ENCODE data around the gene CD8A. TPM values are rescaled to one million over a fixed set of nuclear protein-coding genes. Genes with fewer than 3 reads are reported as not detected.
A peak's percentile ranks its signal among the peaks of the same experiment; 100 is the strongest.

Gene CD8A
- total RNA-seq, 2 donors from 2014 or later: 1.3 to 2.5 TPM

DNA sequence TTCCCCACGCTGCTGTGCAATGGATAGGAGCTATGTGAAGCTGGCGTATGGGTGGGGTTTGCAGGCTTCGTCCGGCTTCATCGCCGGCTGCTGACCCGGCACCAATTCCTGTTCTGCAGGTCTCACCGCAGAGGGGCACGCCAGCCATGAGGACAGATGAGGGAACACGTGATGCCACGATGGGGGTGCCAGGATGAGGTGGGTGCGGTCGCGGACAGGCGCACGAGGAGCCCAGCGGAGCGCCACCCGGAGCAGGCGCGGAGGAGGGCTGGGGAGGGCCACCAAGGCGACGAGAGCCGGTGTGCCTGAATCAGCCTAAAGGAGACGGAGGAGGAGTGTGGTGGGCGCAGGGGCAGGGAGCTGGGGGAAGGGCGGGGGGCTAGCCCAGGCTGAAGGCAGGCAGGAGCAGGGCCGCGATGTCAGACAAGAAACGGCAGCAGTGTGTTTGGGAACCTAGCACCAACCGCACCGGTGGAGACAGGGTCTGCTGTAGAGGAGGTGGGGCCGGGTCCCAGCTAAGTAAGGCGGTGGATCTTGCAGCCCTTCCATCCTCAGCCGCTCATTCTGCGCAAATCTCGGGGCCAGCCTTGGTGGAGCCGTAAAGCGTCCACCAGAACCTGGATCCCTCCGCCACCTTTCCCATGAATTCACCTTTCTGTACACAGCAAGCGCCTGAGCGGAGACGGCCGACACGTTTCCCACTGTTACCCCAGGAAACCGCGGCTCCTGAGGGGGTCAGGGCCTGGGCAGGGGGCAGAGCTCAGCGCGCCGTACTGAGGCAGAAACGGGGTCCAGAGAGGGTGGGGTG lies 17.0 kb upstream of the CD8A start:
- under 1% methylated on average over 51 of the region's 51 CpGs for WGBS
- H3K36me3 ChIP-seq: no peaks in the 10 kb centered on the region
- no peak for TF ChIP-seq POLR2A (IDR thresholded peaks at IDR 0.05)
- peak; percentile 28 for TF ChIP-seq POLR2AphosphoS5 (IDR thresholded peaks at IDR 0.05)
- TF ChIP-seq, protein P1, sequence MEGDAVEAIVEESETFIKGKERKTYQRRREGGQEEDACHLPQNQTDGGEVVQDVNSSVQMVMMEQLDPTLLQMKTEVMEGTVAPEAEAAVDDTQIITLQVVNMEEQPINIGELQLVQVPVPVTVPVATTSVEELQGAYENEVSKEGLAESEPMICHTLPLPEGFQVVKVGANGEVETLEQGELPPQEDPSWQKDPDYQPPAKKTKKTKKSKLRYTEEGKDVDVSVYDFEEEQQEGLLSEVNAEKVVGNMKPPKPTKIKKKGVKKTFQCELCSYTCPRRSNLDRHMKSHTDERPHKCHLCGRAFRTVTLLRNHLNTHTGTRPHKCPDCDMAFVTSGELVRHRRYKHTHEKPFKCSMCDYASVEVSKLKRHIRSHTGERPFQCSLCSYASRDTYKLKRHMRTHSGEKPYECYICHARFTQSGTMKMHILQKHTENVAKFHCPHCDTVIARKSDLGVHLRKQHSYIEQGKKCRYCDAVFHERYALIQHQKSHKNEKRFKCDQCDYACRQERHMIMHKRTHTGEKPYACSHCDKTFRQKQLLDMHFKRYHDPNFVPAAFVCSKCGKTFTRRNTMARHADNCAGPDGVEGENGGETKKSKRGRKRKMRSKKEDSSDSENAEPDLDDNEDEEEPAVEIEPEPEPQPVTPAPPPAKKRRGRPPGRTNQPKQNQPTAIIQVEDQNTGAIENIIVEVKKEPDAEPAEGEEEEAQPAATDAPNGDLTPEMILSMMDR (IDR thresholded peaks at IDR 0.05): peak in 1 of 4 experiments; percentile 10
- H3K9me3 ChIP-seq: no peaks in the 10 kb centered on the region
- DNase-seq (ENCODE audit: low spot score): peak; percentile 46
- no peaks in the 10 kb centered on the region for H3K4me1 ChIP-seq (replicated peaks)
- H3K27me3 ChIP-seq (replicated peaks; ENCODE audit: insufficient read depth): no peaks in the 10 kb centered on the region
- H3K27ac ChIP-seq: peak overlapping the region; percentile 37 to 44
- intact Hi-C loops (cut with DNase I): no loop called here
- peak overlapping the region; percentile 24 to 40 for H3K4me3 ChIP-seq

DNA sequence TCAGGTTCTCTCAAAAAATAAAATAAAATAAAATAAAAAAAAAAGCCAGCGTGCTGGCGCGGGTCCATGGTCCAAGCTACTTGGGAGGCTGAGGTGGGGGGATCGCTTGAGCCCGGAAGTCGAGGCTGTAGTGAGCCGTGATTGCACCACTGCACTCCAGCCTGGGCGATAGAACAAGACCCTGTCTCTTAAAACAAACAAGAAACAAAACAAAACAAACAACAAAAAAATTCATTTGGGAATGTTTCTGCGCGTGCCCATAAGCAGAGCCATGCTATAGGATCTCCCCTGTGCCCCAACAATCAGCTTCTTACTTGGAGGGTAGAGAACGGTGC lies 16.4 kb upstream of the CD8A start:
- H3K27ac ChIP-seq: peak overlapping the region in 1 of 2 donors; percentile 37
- TF ChIP-seq, protein P1 (IDR thresholded peaks at IDR 0.05): no peak
- no peak for TF ChIP-seq POLR2A (IDR thresholded peaks at IDR 0.05)
- TF ChIP-seq POLR2AphosphoS5 (IDR thresholded peaks at IDR 0.05): no peak

DNA sequence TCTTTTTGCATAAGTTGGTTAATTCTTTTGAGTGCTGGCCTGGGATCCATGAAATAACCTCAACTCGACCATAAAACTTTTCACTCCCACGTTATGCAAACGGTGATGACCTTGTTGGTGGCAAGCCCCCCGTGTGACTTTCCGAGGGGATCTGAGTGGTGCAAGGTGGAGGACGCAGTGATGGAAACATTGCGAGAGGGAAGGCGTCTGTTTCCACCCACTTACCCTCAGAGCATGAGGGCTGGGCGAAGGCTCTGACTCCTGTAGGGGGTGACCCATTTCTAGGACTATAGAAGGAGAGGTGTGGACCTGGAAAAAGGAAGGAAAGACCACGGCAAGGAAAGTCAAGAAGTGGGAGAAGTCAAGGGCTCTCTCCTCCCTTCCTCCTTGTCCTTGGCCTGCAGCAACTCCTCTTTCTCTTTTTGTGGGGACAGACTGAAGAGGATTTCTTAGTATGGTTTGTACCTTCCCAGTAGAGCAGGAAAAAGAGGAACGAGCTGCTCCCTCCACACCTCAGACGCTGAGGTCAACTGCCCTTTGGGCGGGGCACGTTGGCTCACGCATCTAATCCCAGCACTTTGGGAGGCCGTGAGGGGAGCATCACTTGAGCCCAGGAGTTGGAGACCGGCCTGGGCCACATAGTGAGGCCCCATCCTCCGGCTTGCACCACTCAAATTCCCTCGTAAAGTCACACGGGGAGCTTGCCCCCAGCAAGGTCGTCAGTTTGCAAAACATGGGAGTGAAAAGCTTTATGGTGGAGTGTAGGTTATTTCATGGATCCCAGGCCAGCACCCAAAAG lies 15.5 kb upstream of the CD8A start:
- Histone ChIP-seq H3K27ac (no peak overlapping the region), H3K4me3 (no peak overlapping the region), H3K9me3 (no peaks in the 10 kb centered on the region), H3K27me3 (replicated peaks; ENCODE audit: insufficient read depth) (no peaks in the 10 kb centered on the region), H3K4me1 (replicated peaks) (no peaks in the 10 kb centered on the region), H3K36me3 (no peaks in the 10 kb centered on the region)
- no peak for DNase-seq (ENCODE audit: low spot score)
- 84% methylated on average over 21 of the region's 21 CpGs for WGBS
- TF ChIP-seq POLR2AphosphoS5 (IDR thresholded peaks at IDR 0.05) (no peak), POLR2A (IDR thresholded peaks at IDR 0.05) (no peak)
- TF ChIP-seq, protein P1 (IDR thresholded peaks at IDR 0.05): no peak
- intact Hi-C loops (cut with DNase I): no loop called here

More for the DNA sequence above, 16.4 kb upstream of the CD8A start:
- H3K4me3 ChIP-seq: peak overlapping the region in 1 of 2 donors; percentile 40
- no peaks in the 10 kb centered on the region for H3K9me3 ChIP-seq
- H3K36me3 ChIP-seq: no peaks in the 10 kb centered on the region
- 26% methylated on average over 11 of the region's 11 CpGs for WGBS
- intact Hi-C loops (cut with DNase I): no loop called here
- DNase-seq (ENCODE audit: low spot score): no peak
- no peaks in the 10 kb centered on the region for H3K27me3 ChIP-seq (replicated peaks; ENCODE audit: insufficient read depth)
- H3K4me1 ChIP-seq (replicated peaks): no peaks in the 10 kb centered on the region

DNA sequence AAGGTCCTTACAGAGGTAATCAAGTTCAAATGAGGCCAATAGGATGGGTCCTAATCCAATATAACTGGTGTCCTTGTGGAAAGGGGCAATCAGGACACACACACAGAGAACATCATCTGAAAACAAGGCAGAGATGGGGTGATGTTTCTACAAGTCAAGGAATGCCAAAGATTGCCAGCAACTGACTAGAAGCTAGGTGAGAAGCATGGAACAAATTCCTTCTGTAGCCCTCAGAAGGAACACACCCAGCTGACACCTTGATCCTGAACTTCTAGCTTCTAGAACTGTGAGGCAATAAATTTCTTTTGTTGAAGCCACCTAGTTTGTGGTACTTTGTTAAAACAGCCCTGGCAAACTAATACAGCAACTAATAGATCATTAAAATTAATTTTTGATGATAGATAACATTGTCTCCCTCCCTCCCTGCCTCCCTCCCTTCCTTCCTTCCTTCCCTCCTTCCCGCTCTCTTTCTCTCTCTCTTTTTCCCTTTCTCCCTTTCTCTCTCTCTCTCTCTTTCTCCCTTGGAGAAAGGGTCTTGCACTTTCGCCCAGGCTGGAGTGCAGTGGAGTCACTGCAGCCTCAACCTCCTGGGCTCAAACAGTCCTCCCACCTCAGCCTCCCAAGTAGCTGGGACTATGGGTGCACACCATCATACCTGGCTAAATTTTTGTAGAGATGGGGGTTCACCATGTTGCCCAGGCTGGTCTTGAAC lies 10.3 kb upstream of the CD8A start:
- Histone ChIP-seq H3K27me3 (replicated peaks; ENCODE audit: insufficient read depth) (no peaks in the 10 kb centered on the region), H3K36me3 (no peaks in the 10 kb centered on the region), H3K9me3 (no peaks in the 10 kb centered on the region), H3K4me1 (replicated peaks) (no peaks in the 10 kb centered on the region), H3K4me3 (no peak overlapping the region), H3K27ac (no peak overlapping the region)
- WGBS: 96% methylated on average over 2 of the region's 2 CpGs
- intact Hi-C loops (cut with DNase I): no loop called here
- DNase-seq (ENCODE audit: low spot score): no peak
- no peak for TF ChIP-seq POLR2A (IDR thresholded peaks at IDR 0.05)
- no peak for TF ChIP-seq POLR2AphosphoS5 (IDR thresholded peaks at IDR 0.05)
- TF ChIP-seq, protein P1 (IDR thresholded peaks at IDR 0.05): no peak

Measured in prostate gland (tissue), 2 donors.